ENCODE data around the gene TCF4. TPM values are rescaled to one million over a fixed set of nuclear protein-coding genes. Genes with fewer than 3 reads are reported as not detected.

The TCF4 gene
- polyA plus RNA-seq, 1 of the 3 experiments (the other 2 are of a cell fraction), result 39.1 TPM

GRCh38 chr18:55576001-55576400 is 12.0 kb downstream of the TCF4 start (continued):
- TF ChIP-seq NRF1 (IDR thresholded peaks at IDR 0.05; ENCODE audit: low read depth, low read length) (no peak), CHD2 (IDR thresholded peaks at IDR 0.05; ENCODE audit: low read length, partially characterized antibody) (no peak), TCF12 (IDR thresholded peaks at IDR 0.05) (no peak), RFX5 (IDR thresholded peaks at IDR 0.05; ENCODE audit: low read length) (no peak), CTCF (IDR thresholded peaks at IDR 0.05) (no peak), YY1 (IDR thresholded peaks at IDR 0.05; ENCODE audit: low read depth) (no peak), EP300 (IDR thresholded peaks at IDR 0.05; ENCODE audit: borderline replicate concordance in 1 of 2, low read depth in 1 of 2, low read length in 1 of 2) (no peak), SMC3 (IDR thresholded peaks at IDR 0.05; ENCODE audit: low read depth, low read length) (no peak), TAF1 (IDR thresholded peaks at IDR 0.05; ENCODE audit: borderline replicate concordance, low read depth, low read length) (no peak)
- TF ChIP-seq, protein P1, sequence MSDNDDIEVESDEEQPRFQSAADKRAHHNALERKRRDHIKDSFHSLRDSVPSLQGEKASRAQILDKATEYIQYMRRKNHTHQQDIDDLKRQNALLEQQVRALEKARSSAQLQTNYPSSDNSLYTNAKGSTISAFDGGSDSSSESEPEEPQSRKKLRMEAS (IDR thresholded peaks at IDR 0.05; ENCODE audit: low read depth), result no peak
- TF ChIP-seq, protein P2, sequence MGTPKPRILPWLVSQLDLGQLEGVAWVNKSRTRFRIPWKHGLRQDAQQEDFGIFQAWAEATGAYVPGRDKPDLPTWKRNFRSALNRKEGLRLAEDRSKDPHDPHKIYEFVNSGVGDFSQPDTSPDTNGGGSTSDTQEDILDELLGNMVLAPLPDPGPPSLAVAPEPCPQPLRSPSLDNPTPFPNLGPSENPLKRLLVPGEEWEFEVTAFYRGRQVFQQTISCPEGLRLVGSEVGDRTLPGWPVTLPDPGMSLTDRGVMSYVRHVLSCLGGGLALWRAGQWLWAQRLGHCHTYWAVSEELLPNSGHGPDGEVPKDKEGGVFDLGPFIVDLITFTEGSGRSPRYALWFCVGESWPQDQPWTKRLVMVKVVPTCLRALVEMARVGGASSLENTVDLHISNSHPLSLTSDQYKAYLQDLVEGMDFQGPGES (IDR thresholded peaks at IDR 0.05; ENCODE audit: low read depth, low read length), result no peak
- TF ChIP-seq, protein P3, sequence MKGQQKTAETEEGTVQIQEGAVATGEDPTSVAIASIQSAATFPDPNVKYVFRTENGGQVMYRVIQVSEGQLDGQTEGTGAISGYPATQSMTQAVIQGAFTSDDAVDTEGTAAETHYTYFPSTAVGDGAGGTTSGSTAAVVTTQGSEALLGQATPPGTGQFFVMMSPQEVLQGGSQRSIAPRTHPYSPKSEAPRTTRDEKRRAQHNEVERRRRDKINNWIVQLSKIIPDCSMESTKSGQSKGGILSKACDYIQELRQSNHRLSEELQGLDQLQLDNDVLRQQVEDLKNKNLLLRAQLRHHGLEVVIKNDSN (IDR thresholded peaks at IDR 0.05; ENCODE audit: borderline replicate concordance, low read depth), result no peak

GRCh38 chr18:55575066-55575465 is 12.9 kb downstream of the TCF4 start:
- H3K4me2 ChIP-seq, result no peak overlapping the region
- no peaks in the 10 kb centered on the region for H4K20me1 ChIP-seq (ENCODE audit: insufficient read depth)
- H3K9me3 ChIP-seq, result no peaks in the 10 kb centered on the region
- peaks cover 86% of the 10 kb centered on the region for H3K79me2 ChIP-seq (ENCODE audit: insufficient read depth)
- TF ChIP-seq NFIC (IDR thresholded peaks at IDR 0.05; ENCODE audit: borderline replicate concordance) (no peak), JUND (IDR thresholded peaks at IDR 0.05) (no peak), NRF1 (IDR thresholded peaks at IDR 0.05; ENCODE audit: low read depth, low read length) (no peak), FOXM1 (IDR thresholded peaks at IDR 0.05; ENCODE audit: low read depth) (no peak), USF2 (IDR thresholded peaks at IDR 0.05; ENCODE audit: borderline replicate concordance, low read depth, low read length) (no peak)
- TF ChIP-seq, protein P1 (IDR thresholded peaks at IDR 0.05; ENCODE audit: low read depth), result no peak
- TF ChIP-seq, protein P3 (IDR thresholded peaks at IDR 0.05; ENCODE audit: borderline replicate concordance, low read depth), result no peak
- H2AFZ ChIP-seq (ENCODE audit: low read depth), result no peak overlapping the region
- no peak overlapping the region; a peak in 1 of 4 replicates for H3K27ac ChIP-seq (ENCODE audit: low read depth in 2 of 2, low read length in 1 of 2)
- H3K9me2 ChIP-seq, result no peaks in the 10 kb centered on the region
- no peak for DNase-seq
- no peak overlapping the region for H3K4me3 ChIP-seq (ENCODE audit: low read depth in 2 of 2, low read length in 1 of 2)
- H3K27me3 ChIP-seq (ENCODE audit: insufficient read depth), result no peaks in the 10 kb centered on the region
- POLR2A ChIA-PET, result no interaction called here
- H3K36me3 ChIP-seq (replicated peaks in 1 of 2; ENCODE audit: control insufficient read depth in 1 of 2, insufficient read depth in 2 of 2, low read length in 1 of 2), result peaks cover 19 to 31% of the 10 kb centered on the region in 2 experiments
- peaks cover 0 to 13% of the 10 kb centered on the region in 2 experiments; a peak in 3 of 4 replicates for H3K4me1 ChIP-seq (ENCODE audit: control insufficient read depth in 1 of 2, insufficient read depth in 2 of 2, low read depth in 1 of 2, low read length in 1 of 2)
- H3F3A ChIP-seq (replicated peaks; ENCODE audit: insufficient read depth), result no peaks in the 10 kb centered on the region
- no peak overlapping the region for H3K9ac ChIP-seq
- 83% methylated on average over 1 of the region's 1 CpG for WGBS (ENCODE audit: low lambda C conversion rate)
- CTCF ChIA-PET, result interaction anchor here (1.1 kb wide), 1 partner anchor 227 kb away, joined by 3 read pairs; no protein-coding TSS in a partner anchor
